Activated CD8-positive, alpha-beta T cell treated with anti-CD3 and anti-CD28 coated beads for 36 hours (primary cell): ENCODE measurements around the gene PLEKHN1. TPM values are rescaled to one million over a fixed set of nuclear protein-coding genes. Genes with fewer than 3 reads are reported as not detected.
"Not testable (repeated sequence)": the region's sequence is repeated elsewhere in the genome, so short reads cannot be mapped to it uniquely, and the experiment has no call there.

Experiments used
- ATAC-seq: fragments of 200-7000 bp; cut with Tn5 transposase; one replicate; pipeline ENCODE4 v1.10.0; 2021; ENCODE audit warnings: mild to moderate bottlenecking, moderate library complexity
- CTCF ChIA-PET: fragments of 350-600 bp; sonication (Branson Sonifier 250); formaldehyde crosslinking; loops from one replicate; lab custom pipeline; 2021; ENCODE audit warnings: antibody characterized with exemption; lab: Charles Lee
- POLR2A ChIA-PET: fragments of 350-600 bp; sonication (Branson Sonifier 250); formaldehyde crosslinking; loops from one replicate; lab custom pipeline; 2021; ENCODE audit warnings: antibody characterized with exemption; lab: Charles Lee
- DNase-seq: peaks from one replicate; pipeline ENCODE4 v3.0.0-alpha.2; 2020
- H3K27ac Mint-ChIP-seq: one replicate; pipeline ENCODE4 v1.8.0; 2021; ENCODE audit warnings: mild to moderate bottlenecking, mixed read lengths
- H3K27me3 Mint-ChIP-seq: one replicate; pipeline ENCODE4 v1.8.0; 2021; ENCODE audit warnings: mixed read lengths
- H3K36me3 Mint-ChIP-seq: one replicate; pipeline ENCODE4 v1.8.0; 2021; ENCODE audit warnings: low read depth, mixed read lengths
- H3K4me1 Mint-ChIP-seq: one replicate; pipeline ENCODE4 v1.8.0; 2021; ENCODE audit warnings: low read depth, mixed read lengths
- H3K4me3 Mint-ChIP-seq: one replicate; pipeline ENCODE4 v1.8.0; 2021; ENCODE audit warnings: mild to moderate bottlenecking, moderate library complexity, mixed read lengths
- H3K9me3 Mint-ChIP-seq: one replicate; pipeline ENCODE4 v1.8.0; 2021; ENCODE audit warnings: mixed read lengths
- CTCF ChIP-seq: fragments of 200-600 bp; IDR thresholded peaks from one replicate; pipeline ENCODE4 v1.8.0; 2022; ENCODE audit warnings: antibody characterized with exemption, mild to moderate bottlenecking
- intact Hi-C: fragments of 100-400 bp; cut with micrococcal nuclease; formaldehyde crosslinking; loops from one replicate; pipeline ENCODE4 v1.10.0; 2022
- total RNA-seq, 2 experiments: library from RNA; stranded (reverse); gene quantifications; one replicate each; pipeline ENCODE4 v1.2.3, GENCODE V29; 2021

The PLEKHN1 gene
- total RNA-seq, 2 experiments from 2014 or later = 1.0 to 1.3 TPM

GRCh38 chr1:942864-943533, 23.3 kb upstream of the PLEKHN1 start:
- H3K27me3 Mint-ChIP-seq = peaks cover 20% of the 10 kb centered on the region
- no peak for ATAC-seq
- H3K9me3 Mint-ChIP-seq = no peaks in the 10 kb centered on the region
- peaks cover 4% of the 10 kb centered on the region for H3K4me1 Mint-ChIP-seq
- H3K36me3 Mint-ChIP-seq = peaks cover 17% of the 10 kb centered on the region
- ChIA-PET POLR2A (interaction anchor here (0.9 to 3.3 kb wide), 3 partner anchors 12 to 121 kb away, joined by 3 to 17 read pairs (median 3); no protein-coding TSS in a partner anchor), CTCF (interaction anchor here (0.9 kb wide), 1 partner anchor 14 kb away, joined by 3 read pairs; no protein-coding TSS in a partner anchor)
- DNase-seq = no peak
- H3K4me3 Mint-ChIP-seq = no peak overlapping the region
- intact Hi-C loops = no loop called here
- no peak for TF ChIP-seq CTCF
- H3K27ac Mint-ChIP-seq = no peak overlapping the region

DNA sequence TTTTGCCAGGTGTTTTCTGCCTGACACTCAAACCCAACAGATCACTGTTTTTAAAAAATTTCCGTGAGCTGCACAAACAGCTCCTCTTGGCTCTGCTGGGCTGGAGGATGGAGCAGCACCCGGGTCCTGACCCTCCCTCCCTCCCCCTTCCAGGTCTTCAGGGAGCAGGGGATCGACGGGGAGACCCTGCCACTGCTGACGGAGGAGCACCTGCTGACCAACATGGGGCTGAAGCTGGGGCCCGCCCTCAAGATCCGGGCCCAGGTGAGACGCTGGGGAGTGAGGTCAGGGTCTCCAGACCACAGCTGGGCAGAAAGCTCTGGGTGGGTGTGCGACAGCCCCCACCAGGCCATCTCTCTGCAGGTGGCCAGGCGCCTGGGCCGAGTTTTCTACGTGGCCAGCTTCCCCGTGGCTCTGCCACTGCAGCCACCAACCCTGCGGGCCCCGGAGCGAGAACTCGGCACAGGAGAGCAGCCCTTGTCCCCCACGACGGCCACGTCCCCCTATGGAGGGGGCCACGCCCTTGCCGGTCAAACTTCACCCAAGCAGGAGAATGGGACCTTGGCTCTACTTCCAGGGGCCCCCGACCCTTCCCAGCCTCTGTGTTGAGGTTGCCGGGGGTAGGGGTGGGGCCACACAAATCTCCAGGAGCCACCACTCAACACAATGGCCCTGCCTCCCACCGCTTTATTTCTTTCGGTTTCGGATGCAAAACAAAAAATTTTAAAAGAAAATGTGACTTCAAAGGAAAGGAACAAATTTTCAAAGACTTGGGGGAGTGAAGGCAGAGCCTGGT, 22.5 kb upstream of the PLEKHN1 start:
- no peak for ATAC-seq

GRCh38 chr1:944341-945325, 21.6 kb upstream of the PLEKHN1 start:
- Mint-ChIP-seq H3K4me3 (no peak overlapping the region), H3K36me3 (peaks cover 20% of the 10 kb centered on the region), H3K4me1 (peaks cover 4% of the 10 kb centered on the region), H3K27ac (no peak overlapping the region), H3K27me3 (peaks cover 8% of the 10 kb centered on the region), H3K9me3 (no peaks in the 10 kb centered on the region)
- POLR2A ChIA-PET = no interaction called here
- CTCF ChIA-PET = no interaction called here
- no peak for DNase-seq
- no peak for TF ChIP-seq CTCF
- no peak for ATAC-seq
- intact Hi-C loops = no loop called here

More for the DNA sequence above, 22.5 kb upstream of the PLEKHN1 start:
- no peak for DNase-seq
- POLR2A ChIA-PET = interaction anchor here (0.9 to 3.3 kb wide), 3 partner anchors 12 to 121 kb away, joined by 3 to 17 read pairs (median 3); no protein-coding TSS in a partner anchor
- Mint-ChIP-seq H3K27me3 (peaks cover 13% of the 10 kb centered on the region), H3K4me3 (no peak overlapping the region), H3K36me3 (peaks cover 19% of the 10 kb centered on the region), H3K4me1 (peaks cover 4% of the 10 kb centered on the region), H3K9me3 (no peaks in the 10 kb centered on the region), H3K27ac (no peak overlapping the region)
- TF ChIP-seq CTCF = no peak
- intact Hi-C loops = no loop called here
- CTCF ChIA-PET = no interaction called here

DNA sequence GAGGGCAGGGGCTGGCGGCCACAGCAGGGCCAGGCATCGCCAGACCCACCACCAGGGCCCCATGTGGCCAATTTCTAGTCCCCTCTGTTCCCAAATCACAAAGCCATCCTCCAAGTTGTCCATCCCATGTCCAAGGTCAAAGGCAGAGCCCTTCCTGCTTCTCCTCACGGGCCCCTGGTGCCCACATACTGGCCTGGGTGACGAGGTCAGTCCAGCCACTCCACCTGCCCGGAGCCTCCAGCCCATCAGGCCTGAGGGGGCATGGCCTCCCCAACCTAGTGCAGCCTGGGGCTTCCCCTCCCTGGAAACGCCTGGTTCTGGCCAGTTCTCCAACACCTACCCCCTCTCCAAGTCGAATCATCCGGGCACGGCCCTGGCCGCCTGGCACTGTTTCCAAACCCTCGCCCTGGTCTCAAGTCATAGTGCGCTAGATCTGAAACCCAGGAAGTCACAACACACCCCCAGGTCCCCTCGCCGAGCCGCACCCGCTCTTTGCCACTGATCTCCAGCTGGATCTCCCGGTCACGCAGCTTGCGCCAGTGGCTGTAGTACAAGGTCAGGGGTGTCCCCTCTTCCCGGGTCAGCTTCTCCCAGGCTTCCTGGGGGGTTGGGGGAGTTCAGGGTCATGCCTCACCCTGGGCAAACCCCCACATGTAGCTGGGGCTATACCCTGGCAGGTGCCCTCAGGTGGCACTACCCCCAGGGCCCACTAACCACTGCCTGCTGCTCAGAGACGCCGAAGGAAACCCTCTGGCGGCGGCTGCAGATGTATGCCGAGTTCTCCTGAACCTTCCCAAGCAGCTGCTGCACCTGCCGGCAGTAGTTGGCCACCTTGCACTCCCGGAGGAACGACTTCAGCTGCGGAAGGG, 20.4 kb upstream of the PLEKHN1 start:
- no peaks in the 10 kb centered on the region for H3K9me3 Mint-ChIP-seq
- peaks cover 4% of the 10 kb centered on the region for H3K27me3 Mint-ChIP-seq
- no peak for DNase-seq
- no peak overlapping the region for H3K4me3 Mint-ChIP-seq
- ATAC-seq = no peak
- POLR2A ChIA-PET = interaction anchor here (0.8 kb wide), 1 partner anchor 8 kb away, joined by 3 read pairs; no protein-coding TSS in a partner anchor
- H3K4me1 Mint-ChIP-seq = peaks cover 4% of the 10 kb centered on the region
- peaks cover 32% of the 10 kb centered on the region for H3K36me3 Mint-ChIP-seq
- H3K27ac Mint-ChIP-seq = no peak overlapping the region
- TF ChIP-seq CTCF = no peak
- intact Hi-C loops = no loop called here
- CTCF ChIA-PET = no interaction called here

DNA sequence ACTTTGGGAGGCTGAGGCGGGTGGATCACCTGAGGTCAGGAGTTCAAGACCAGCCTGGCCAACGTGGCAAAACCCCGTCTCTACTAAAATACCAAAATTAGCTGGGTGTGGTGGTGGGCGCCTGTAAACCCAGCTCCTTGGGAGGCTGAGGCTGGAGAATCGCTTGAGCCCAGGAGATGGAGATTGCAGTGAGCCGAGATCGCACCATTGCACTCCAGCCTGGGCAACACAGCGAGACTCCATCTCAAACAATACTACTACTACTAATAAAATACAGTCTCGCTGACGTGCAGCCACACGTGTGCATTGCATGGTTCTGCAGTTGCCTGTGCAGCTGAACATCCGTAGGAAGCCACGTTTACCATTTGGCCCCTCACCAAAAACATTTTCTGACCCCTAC, 19.5 kb upstream of the PLEKHN1 start:
- DNase-seq, H3K4me1 Mint-ChIP-seq, H3K9me3 Mint-ChIP-seq, H3K27ac Mint-ChIP-seq, H3K27me3 Mint-ChIP-seq, CTCF ChIA-PET, H3K4me3 Mint-ChIP-seq, intact Hi-C loops, ATAC-seq: not testable (repeated sequence)
- H3K36me3 Mint-ChIP-seq = peaks cover 39% of the 10 kb centered on the region
- POLR2A ChIA-PET = interaction anchor here (0.8 kb wide), 1 partner anchor 9 kb away, joined by 3 read pairs; no protein-coding TSS in a partner anchor
